ENCODE data around the gene ABCG1.

Gene ABCG1

DNA sequence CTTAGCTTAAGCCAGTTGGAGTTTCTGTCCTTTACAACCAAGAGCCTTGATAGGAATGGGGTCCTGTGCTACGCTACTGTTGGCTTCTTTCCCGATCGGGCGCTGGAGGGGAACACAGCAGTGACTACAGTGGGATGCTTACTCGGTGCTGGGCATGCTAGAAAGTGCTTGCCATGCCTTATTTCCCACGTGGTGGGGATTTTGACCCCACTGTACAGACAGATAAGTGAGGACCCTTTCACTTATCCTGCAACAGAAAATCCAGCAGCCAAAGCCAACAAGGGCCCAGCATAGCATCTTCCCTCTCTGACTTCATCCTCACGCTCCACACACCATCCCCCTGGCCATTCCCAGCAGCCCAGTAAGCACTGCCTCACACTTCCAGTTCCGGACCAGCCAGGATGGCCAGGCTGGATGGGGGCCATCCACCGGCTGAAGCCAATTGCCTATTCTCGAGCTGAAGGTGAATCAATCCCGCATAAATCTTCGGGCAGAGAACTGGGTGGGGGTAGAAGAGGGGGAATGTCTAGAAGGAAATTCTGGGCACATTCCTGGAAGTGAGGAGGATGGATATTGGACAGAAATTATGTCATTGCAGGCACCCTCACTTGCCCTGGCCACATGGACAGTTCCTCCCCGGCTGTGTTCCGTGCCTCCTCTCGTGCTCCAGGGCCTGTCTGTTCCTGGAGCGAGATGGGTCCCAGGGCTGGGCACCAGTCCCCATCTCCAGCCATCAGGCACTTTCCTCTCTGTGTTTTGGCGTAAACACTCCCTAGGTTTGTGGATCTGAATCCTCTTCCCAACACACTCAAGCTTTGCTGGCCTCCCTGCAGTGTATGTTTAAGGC is 2.0 kb upstream of the ABCG1 start:
- DNase-seq: no peak

DNA sequence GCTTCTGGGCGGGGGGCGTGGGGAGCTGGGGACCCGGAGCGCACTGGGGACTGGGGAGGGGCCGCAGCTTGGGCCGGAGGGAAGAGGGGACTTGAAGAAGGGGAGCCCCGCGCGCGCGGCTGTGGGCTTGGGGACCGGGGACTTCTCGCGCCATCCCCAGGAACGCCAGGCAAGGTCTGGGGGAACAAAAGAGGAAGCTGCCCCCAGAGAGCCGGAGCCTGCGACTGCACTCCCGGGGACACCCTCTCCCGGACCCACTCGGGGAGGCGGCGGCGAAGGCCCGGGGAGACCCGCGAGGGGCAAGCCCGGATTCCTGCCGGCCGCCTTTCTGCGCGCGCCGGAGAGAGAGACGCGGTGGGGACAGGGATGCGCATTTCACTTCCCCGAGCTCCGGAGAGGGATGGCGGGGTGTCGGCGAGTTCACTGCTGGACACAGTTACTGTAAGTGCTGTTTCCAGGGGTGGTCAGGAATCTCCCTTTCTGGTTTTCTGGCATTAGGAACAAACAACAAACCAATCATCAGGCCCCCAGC is 732 bp downstream of the ABCG1 start:
- DNase-seq: peak; percentile 48

DNA sequence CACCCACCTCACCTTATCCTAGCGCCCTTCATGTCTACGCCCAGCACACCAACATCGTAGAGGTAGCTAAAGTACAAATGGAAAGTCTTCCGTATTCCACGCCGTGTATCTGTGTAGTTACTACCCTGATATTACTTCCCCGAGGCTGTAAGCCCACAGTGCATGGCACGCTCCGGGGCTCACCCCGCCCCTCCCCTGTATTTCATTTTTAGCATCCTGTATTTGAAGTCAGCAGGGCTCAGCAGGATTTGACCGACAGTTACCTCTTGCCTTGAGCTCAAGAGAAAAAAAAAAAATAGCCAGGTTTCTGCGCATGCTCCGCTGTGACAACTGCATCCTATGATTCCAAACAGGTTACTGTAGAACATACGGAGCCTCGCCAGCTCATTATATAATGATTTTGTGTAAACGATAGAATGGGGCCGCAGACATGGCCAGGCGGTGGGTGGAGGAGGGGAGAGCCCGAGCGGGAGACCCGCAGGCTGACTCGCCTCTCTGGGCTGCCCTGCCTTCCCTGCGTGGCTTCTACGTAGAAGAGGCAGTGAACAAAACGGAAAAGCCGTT is 1.3 kb downstream of the ABCG1 start:
- DNase-seq: peak; percentile 85

DNA sequence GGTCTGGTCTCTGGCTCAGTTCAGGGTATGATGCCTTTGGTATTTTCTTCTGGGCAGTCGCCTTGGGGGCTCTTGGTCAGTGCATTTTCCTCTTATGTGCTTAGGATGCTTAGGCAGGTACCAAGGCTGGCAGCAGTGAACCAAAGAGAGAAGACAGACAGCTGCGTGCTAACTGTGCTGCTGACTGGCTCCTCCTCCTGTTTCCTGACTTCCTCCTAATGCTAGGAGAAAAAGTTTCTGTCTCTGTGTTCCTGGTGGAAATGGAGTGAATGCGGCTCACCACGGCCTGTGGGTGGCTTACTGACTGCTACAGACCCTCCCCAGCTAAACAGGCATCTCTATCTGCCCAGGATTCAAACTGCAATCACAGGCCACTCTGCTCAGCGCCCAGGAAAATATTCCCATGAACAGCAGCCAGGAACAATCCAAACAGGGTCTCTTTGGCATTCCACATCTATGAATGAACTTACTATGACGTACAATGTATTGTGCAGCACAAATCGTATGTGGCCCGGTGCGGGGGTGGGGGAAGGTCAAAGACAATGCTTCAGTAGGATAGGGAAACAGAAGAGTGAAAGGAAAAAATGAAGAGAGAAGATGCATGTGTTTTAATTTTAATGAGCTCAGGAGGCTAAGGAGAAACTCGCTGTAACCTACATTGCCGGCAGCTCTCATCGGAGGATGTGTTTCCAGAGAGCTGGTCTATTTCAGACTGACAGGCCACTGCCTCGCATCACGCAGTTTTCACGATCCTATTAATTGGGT is 2.8 kb downstream of the ABCG1 start:
- DNase-seq: no peak

DNA sequence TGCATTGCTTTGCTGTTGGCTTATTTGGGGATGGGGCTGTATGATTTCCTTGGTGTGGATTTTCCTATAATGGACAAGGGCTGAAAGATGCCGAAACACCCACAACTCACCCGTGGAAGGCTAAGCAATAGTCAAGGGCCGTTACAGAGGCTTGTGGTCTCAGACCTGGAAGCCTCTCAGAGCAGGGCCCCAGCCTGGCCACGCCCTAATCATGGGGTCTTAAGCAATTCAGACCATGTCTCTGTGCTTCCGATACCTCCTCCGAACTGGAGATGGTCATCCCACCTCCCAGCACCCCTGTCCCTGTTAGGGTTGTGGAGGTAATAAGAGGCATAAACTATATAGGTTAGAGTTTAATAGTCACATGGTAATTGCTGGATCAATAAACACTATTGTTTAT is 3.4 kb downstream of the ABCG1 start:
- DNase-seq: no peak

DNA sequence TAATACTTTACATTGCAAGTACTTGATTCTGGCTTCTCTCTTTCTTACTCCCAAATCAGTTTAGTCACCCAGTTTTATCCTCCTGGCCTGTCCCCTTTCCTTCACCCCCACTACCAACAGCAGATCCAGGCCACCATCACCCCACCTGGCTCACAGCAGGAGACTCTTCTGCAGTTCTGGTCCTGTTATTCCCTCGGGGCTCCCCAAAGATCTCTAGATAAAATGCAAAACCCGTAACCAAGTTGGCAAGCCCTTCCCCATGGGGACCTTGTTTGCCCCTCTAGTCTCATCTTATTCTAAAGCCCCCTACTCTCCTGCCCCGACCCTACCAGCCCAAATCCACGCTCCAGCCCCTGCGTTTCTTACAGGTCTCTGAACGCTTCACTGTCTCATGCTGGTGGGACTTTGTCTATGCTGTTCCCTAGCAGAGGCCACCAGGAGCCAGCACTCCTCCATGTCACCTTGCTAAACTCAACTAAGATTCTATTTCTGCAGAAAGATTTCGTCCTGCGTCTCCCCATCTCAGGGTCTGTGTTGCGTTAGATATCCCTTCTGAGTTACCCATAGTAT is 4.0 kb downstream of the ABCG1 start:
- DNase-seq: no peak

DNA sequence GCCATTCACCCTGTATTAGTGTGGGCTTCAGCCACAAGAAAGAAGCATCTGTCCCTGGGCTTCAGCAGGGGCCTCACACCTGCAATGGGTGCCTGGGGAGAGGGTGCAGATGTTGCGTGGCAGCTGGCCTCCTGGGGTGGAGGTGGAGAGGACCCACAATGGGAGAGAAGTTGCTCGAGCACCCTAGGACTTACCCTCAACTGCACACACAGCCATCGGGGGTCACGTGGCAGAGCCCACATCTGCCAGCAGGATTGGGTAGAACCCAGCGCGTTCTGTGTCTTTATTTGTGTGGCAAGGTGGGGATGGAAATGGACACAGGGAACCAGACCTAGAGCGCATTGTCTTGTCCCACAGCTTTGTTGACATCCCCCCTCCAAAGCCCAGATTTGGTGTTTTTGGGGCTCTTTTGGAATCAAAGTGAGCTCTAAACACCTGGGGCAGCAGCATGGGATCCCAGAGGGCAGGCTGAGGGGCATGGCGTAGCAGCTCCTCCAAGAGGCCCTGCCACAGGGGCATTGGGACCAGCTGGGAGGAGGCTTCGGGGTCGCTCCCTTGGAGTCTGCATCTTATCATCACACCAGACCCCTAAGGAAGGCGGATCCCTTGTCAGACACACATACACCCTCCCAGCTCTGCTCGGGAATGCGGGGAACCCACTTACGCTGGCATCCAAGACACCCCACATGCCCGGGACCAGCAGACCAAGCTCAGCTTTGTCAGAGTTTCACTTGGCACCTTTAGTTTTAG is 5.1 kb downstream of the ABCG1 start:
- DNase-seq: no peak

DNA sequence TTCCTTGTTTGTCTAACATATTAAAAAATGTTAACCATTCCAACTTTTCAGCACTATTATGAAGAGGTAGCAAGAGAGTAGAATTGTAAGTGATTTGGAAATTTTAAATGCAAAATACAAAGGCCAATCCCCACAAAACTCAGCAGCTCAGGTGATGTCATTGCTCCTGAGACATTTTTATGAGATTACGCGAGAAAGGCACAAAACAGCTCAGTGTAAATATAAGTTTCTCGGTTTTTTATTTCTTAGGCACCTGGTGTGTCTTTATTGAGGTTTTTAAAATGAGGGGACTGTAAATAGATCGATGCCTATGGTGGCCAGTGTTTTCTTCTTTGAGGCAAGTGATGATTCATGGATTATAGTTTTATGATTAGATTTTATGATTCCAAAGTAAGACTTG is 6.1 kb downstream of the ABCG1 start:
- no peak for DNase-seq

DNA sequence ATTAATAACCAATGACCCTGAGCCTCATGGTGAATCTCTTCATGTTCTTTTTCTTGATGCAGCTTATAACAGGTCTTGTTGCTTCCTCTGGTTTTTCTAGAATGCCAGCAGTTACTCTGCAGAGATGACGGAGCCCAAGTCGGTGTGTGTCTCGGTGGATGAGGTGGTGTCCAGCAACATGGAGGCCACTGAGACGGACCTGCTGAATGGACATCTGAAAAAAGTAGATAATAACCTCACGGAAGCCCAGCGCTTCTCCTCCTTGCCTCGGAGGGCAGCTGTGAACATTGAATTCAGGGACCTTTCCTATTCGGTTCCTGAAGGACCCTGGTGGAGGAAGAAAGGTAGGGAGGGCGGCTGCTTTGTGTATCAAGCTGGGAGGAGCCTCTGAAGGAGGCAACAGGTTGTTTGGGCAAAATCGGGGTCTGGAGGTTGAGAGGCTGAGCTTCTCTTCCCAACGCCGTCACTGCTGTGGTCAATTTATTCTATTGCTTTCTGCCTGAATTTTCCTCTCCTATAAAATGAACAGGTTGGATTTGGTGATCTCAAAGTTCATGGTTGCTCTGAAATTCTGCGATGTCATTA is 6.7 kb downstream of the ABCG1 start:
- no peak for DNase-seq

DNA sequence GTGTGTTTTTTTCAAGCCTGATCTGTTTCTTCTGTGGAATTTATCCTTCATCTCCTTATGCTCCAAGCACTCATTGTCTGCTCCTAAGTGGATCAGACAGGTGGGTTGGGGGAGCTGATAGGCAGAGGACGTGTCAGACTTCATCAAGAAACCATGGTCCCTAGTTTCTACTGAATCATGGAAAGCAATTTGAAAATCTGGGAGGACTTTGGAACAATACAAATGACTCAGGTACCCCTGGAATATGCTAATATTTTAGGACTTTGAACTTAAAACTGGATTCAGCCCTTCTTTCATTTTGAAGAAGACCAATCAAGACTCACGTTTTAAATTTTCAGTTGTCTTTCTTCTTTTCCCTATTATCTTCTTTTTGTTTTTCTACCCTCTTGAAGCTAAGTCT is 7.7 kb downstream of the ABCG1 start:
- no peak for DNase-seq

DNA sequence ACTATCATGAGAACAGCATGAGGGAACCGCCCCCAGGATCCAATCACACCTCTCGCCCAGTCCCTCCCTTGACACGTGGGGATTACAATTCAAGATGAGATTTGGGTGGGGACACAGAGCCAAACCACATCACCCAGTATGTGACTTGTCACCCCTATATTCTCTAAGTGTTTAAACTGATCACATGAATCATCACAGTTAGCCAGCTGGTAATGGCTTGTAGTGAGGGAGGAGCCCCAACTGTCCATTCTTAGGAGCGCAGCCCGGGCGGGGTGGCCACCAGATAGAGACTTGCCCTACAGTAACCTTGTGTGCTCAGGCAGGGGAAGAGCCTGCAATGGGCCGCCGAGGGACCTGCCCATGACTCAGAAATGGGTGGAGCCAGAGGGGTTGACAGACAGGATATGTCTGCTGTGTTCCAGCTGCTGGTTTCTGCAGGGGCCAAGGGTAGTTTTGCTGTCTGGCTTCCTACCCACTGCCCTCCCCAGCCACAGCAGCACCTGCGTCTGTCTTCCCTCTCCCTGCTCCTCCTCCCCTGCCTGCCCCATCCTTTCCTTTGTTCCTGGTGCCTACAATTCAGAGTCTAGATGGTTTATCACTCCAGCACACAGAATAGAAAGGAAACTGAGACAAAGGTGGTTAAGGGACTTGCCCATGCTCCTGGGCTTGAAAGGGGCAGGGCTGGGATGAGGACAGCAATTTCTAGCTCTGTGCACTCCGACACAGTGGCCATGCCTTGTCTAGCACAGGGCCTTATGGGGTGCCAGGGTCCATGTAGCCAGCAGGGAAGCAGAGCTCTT is 9.2 kb downstream of the ABCG1 start:
- no peak for DNase-seq

DNA sequence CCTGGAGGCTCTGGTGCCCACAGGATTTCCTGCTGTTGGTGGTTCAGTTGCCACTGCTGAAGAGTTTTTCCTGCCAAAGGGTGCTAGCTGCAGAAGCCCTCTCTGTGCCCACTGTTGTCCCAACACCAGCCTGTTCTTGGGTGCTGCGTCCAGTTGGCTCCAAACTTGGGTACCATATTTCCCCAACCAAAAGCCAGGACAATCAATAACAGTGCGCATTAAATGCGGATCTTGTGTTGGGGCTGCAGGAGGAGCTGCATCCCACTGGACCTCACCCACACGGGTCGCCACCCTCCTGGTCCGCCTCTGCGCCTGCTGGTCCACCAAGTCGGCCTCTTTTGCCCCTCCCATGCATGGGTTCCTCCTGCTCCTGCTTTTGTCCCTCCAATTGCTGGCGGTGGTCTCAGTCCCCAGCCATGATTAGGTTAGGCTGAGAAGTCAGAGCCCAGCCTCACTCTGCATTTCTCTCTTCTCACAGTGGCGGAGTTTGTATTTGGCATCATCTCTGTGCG is 9.8 kb downstream of the ABCG1 start:
- no peak for DNase-seq

DNA sequence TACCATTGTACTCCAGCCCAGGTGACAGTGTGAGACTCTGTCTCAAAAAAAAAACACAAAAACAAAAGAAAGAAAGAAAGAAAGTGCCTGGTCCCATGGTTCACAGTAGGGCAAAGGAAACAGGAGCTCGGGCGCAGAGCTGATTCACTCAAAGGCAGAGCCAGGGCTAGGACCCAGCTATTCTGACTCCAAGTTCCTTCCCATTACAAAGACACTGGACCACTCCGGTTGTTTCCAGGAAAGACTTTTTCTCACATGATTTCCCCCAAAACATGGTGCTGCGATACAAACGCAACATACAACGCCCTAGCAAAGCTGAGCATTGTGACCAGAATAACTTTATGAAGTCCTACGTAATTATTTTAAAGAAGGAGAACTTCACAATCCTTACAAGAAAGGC is 10.7 kb downstream of the ABCG1 start:
- DNase-seq: no peak

DNA sequence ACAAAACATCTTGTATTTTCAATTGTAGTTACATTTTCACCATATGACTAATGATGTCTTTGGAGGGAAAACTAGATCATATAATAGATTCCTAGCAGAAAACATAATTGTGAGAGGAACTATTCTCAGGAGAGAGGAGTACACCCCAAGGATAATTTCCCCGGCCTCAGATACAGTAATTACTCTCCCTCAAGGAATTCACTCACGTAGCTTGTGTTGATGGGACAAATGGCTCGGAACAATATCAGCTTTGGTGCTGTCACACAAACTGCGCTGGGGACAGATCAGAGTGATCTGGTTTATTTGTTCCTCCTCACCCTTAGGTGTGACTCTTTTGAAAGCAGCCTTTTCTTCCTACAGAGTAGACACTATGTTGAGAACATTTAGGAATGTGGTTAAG is 11.2 kb downstream of the ABCG1 start:
- no peak for DNase-seq

DNA sequence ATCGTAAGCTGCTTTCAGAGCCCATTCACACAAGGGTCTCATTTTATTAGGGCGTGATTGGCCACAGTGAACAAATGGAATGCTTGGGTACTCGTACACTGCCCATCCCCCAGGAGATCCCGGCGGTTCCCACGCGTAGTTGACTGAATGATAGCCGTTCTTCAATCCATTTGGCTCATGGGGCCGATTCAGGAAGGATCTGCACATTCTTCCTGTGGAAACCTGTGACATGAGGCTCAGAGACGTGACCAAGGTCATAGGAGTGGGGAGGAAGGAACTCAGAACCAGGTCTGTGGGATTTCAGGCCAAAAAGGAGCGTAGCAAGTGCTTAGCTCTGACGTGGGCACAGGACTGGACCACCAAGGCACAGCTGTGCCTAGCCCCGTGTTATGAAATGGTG is 11.7 kb downstream of the ABCG1 start:
- DNase-seq: no peak

DNA sequence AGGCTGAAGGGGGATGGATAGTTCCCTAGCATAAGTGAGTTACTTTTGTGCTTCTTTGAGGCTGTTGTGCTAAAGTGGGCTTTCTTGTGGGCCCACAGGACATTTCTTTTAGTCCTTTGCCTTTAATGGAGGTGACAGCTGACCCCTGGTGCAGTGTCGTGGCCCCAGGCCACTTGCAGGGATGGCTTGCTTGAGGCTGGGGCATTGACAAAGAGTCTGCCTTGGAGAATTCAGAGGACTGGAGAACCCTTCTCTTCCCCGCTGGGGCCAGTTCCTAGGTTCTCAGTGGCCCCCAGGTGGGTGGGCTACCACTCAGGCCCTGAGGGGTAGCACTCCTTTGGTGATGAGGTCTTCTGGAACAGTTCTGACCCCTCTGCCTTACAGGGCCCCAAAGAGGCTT is 12.8 kb downstream of the ABCG1 start:
- no peak for DNase-seq

DNA sequence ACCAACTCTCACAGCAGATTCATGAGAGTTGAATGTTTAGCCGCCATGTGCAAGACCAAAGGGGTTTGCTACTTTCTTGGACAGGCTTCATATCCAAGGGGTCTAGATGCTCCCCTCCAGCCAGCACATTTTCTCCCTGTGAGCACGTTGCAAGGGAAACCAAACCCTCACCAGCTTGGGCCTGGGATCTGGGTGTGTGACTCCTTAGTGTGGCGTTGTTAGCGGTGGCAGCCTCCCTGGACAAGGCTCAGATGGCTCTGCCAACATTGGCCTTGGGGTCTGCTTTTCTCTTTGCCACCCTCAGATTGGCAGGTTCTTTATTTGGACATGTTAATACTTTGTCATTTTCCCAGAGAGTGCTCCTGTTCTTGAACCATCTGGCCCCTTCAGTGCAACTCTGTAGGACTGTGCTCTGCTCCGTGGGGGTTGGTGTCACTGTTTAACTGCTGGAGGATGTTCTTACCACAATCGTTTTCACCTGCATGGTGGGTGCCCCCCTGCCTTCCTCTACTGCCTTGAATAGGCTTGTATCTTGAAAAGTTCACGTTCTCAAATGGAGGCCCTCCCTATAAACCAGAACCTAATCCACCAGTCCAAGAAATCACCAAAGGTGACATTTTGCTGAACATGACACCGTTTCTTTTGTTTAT is 13.4 kb downstream of the ABCG1 start:
- DNase-seq: no peak

DNA sequence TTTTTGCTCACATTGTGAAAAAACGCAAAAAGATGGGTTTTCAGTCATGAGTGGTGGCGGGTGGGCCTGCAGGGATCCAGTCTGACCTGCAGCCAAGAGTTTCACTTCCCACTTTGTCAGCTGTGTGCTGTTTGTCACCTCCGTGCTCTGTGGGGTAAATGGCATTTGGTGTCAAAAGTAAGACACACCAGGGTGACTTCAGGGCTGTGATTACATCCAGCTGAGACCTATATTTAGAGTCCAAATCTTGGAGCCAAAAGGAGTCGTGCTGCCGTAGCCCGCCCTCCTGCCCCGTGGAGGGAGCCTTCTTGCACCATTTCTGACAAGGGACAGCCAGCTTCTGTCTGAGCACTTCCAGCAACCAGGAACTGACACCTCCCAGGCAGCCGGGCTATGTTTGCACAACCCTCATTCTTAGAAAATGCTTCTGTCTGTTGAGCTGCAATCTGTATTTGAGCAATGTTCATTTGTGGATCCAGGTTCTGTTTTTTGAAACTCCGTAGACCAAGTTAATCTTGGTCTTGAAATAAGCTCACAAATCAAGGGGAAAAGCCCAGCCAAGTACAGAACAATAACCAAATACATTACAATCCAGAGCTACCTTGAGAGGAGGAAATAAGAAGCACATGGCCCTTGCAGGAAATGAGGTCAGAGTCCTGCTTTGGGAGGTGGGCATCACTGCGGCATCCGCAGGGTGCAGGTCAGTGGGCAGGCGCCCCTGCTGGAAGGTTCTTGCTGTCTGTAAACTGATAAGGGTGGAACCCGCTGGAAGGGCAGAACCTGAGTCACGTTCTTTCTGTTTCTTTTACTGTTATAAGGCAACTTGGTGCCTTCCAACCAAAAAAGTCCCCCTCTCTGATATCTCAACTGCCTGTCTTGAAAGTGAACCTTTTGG is 14.4 kb downstream of the ABCG1 start:
- no peak for DNase-seq

DNA sequence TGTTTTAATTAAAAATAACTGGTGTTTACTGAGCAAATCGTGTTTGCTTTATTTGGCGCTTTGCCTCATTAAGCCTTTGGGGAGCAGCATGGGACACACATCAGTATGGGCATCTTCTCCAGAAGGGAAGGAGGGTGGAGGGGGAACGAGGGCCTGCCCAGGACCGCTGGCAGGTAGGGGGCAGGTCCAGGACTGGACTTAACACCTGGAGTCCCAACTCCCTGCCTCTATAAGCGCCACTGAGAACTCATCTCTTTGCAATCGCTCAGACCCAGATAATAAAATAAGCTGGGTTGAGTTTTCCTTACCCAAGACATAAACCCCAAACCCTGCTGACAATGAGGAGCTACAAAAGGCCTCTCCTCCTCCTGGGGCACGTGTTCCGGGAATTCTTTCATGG is 15.1 kb downstream of the ABCG1 start:
- DNase-seq: no peak
